Measurements from ENCODE around the gene DALRD3.
"Not testable (repeated sequence)": the region's sequence is repeated elsewhere in the genome, so short reads cannot be mapped to it uniquely, and the experiment has no call there.

DALRD3 gene

GRCh38 chr3:49016414-49017228, 1.8 kb downstream of the DALRD3 start:
- no peak for FAIRE-seq
- no peak for DNase-seq (ENCODE audit: insufficient read length, low spot score)

GRCh38 chr3:49015765-49016164, 2.6 kb downstream of the DALRD3 start:
- FAIRE-seq (no peak), DNase-seq (ENCODE audit: insufficient read length, low spot score) (no peak)

More at GRCh38 chr3:49016414-49017228, 1.8 kb downstream of the DALRD3 start:
- TF ChIP-seq POLR2A (IDR thresholded peaks at IDR 0.05; ENCODE audit: low read depth, low read length), result 0 out of 2 replicates have a peak, but pooled peaks have one; percentile 5

GRCh38 chr3:49015072-49015471, 3.3 kb downstream of the DALRD3 start:
- DNase-seq (ENCODE audit: insufficient read length, low spot score), result no peak
- TF ChIP-seq POLR2A (IDR thresholded peaks at IDR 0.05; ENCODE audit: low read depth, low read length), result no peak
- FAIRE-seq, result no peak

More at GRCh38 chr3:49015765-49016164, 2.6 kb downstream of the DALRD3 start:
- TF ChIP-seq POLR2A (IDR thresholded peaks at IDR 0.05; ENCODE audit: low read depth, low read length), result no peak

GRCh38 chr3:49013738-49014660, 4.4 kb downstream of the DALRD3 start:
- DNase-seq (ENCODE audit: insufficient read length, low spot score) (no peak), FAIRE-seq (no peak)

GRCh38 chr3:49013113-49013737, 5.2 kb downstream of the DALRD3 start:
- FAIRE-seq, result no peak
- TF ChIP-seq POLR2A (IDR thresholded peaks at IDR 0.05; ENCODE audit: low read depth, low read length), result no peak

More at GRCh38 chr3:49013738-49014660, 4.4 kb downstream of the DALRD3 start:
- no peak for TF ChIP-seq POLR2A (IDR thresholded peaks at IDR 0.05; ENCODE audit: low read depth, low read length)

GRCh38 chr3:49012441-49013017, 5.9 kb downstream of the DALRD3 start:
- FAIRE-seq (no peak), DNase-seq (ENCODE audit: insufficient read length, low spot score) (no peak)
- no peak for TF ChIP-seq POLR2A (IDR thresholded peaks at IDR 0.05; ENCODE audit: low read depth, low read length)

More at GRCh38 chr3:49013113-49013737, 5.2 kb downstream of the DALRD3 start:
- no peak for DNase-seq (ENCODE audit: insufficient read length, low spot score)

GRCh38 chr3:49009396-49009795, 9.0 kb downstream of the DALRD3 start:
- FAIRE-seq, result no peak
- no peak for TF ChIP-seq POLR2A (IDR thresholded peaks at IDR 0.05; ENCODE audit: low read depth, low read length)
- no peak for DNase-seq (ENCODE audit: insufficient read length, low spot score)

- FAIRE-seq; DNase-seq (ENCODE audit: insufficient read length, low spot score): not testable (repeated sequence)
Measured at GRCh38 chr3:49008627-49009026, 9.8 kb downstream of the DALRD3 start.

GRCh38 chr3:49007771-49008528, 10.4 kb downstream of the DALRD3 start:
- DNase-seq (ENCODE audit: insufficient read length, low spot score), result peak; percentile 76
- FAIRE-seq, result no peak

GRCh38 chr3:49007068-49007770, 11.2 kb downstream of the DALRD3 start, which contains the start of gene WDR6:
TSS of gene WDR6 (plus strand) at chr3:49007391. CDS start at chr3:49007432, 41 bp downstream.
- FAIRE-seq (no peak), DNase-seq (ENCODE audit: insufficient read length, low spot score) (peak; percentile 95)
- TF ChIP-seq POLR2A (IDR thresholded peaks at IDR 0.05; ENCODE audit: low read depth, low read length), result peak; percentile 72

More at GRCh38 chr3:49007771-49008528, 10.4 kb downstream of the DALRD3 start:
- TF ChIP-seq POLR2A (IDR thresholded peaks at IDR 0.05; ENCODE audit: low read depth, low read length), result no peak

- TF ChIP-seq POLR2A (IDR thresholded peaks at IDR 0.05; ENCODE audit: low read depth, low read length), result no peak
- FAIRE-seq, result no peak
- DNase-seq (ENCODE audit: insufficient read length, low spot score), result no peak
Measured at GRCh38 chr3:49006408-49007067, 11.8 kb downstream of the DALRD3 start.

GRCh38 chr3:49005998-49006397, 12.4 kb downstream of the DALRD3 start:
- no peak for TF ChIP-seq POLR2A (IDR thresholded peaks at IDR 0.05; ENCODE audit: low read depth, low read length)
- no peak for FAIRE-seq

More at GRCh38 chr3:49005998-49006397, 12.4 kb downstream of the DALRD3 start:
- DNase-seq (ENCODE audit: insufficient read length, low spot score), result no peak

Measured in H54 (cell line).